Gastrocnemius medialis (tissue), 4 donors: Measurements from ENCODE around the gene SYCE1. TPM values are rescaled to one million over a fixed set of nuclear protein-coding genes. Genes with fewer than 3 reads are reported as not detected.

Experiments
- ATAC-seq, 2 donors: fragments of 150-250 bp; one replicate each; pipeline ENCODE4 v1.9.1; 2016
- DNase-seq, 2 donors: peaks; one replicate each; pipeline ENCODE4 v3.0.0-alpha.2; 2019
- H3K27ac ChIP-seq, 4 donors: fragments of 200-600 bp; sonication (generic); 1 replicate in 1 of 4; 2 replicates in 3 of 4; pipeline ENCODE4 v1.5.1; 2016 to 2018; ENCODE audit warnings: mild to moderate bottlenecking in 2 of 4, moderate library complexity in 1 of 4
- H3K27me3 ChIP-seq, 3 donors: fragments of 200-600 bp; sonication (generic) in 2 of 3; 1 replicate in 1 of 3; 2 replicates in 2 of 3; pipeline versions ENCODE4 v1.5.1 to v1.6.0; 2016 to 2019; ENCODE audit warnings: mild to moderate bottlenecking in 1 of 3, moderate library complexity in 1 of 3
- H3K36me3 ChIP-seq, 2 donors: fragments of 200-600 bp; sonication (generic) in 1 of 2; one replicate each; pipeline ENCODE4 v1.5.1; 2017 to 2018
- H3K4me1 ChIP-seq, 2 donors: fragments of 200-600 bp; sonication (generic) in 1 of 2; one replicate each; pipeline ENCODE4 v1.5.1; 2016 to 2017; ENCODE audit warnings: mild to moderate bottlenecking in 2 of 2
- H3K4me3 ChIP-seq, 4 donors: fragments of 200-600 bp; sonication (generic) in 3 of 4; 1 replicate in 1 of 4; 2 replicates in 3 of 4; pipeline ENCODE4 v1.5.1; 2016 to 2019; ENCODE audit warnings: mild to moderate bottlenecking in 2 of 4
- H3K9me3 ChIP-seq, 3 donors: fragments of 200-600 bp; sonication (generic) in 2 of 3; 1 replicate in 1 of 3; 2 replicates in 2 of 3; pipeline ENCODE4 v1.5.1; 2016 to 2019
- CTCF ChIP-seq, 5 experiments: fragments of 450-650 bp in 3 of 5; fragments of 200-600 bp in 2 of 5; sonication (generic) in 2 of 5; IDR thresholded peaks in 4 of 5; conservative IDR thresholded peaks in 1 of 5; 1 replicate in 4 of 5; 2 replicates in 1 of 5; pipeline ENCODE4 v1.5.1; 2016 to 2019; ENCODE audit warnings: antibody characterized with exemption in 5 of 5, mild to moderate bottlenecking in 3 of 5, moderate library complexity in 3 of 5
- POLR2A ChIP-seq, 2 donors: fragments of 450-650 bp; IDR thresholded peaks; one replicate each; pipeline ENCODE4 v1.6.1; 2017; ENCODE audit warnings: antibody characterized with exemption in 2 of 2, mild to moderate bottlenecking in 2 of 2, moderate library complexity in 2 of 2
- in situ Hi-C, 4 donors: fragments of 200-750 bp; cut with MboI; loops; one replicate each; pipeline versions ENCODE4 v1.15.0 to v1.8.0; 2017; ENCODE audit warnings: low sequenced_read_pairs in 4 of 4
- intact Hi-C: fragments of 100-400 bp; cut with DNase I; formaldehyde crosslinking; loops from one replicate; pipeline ENCODE4 v1.15.1; 2023; ENCODE audit warnings: low total_unique reads
- total RNA-seq, 4 donors: library from RNA; depleted of rRNA; stranded (reverse); fragments of >200 nt; gene quantifications; one replicate each; pipeline versions ENCODE4 v1.1.0 to v1.2.3, GENCODE V29; 2016

The SYCE1 gene
- total RNA-seq, 4 donors from 2014 or later: 0.32 TPM; not detected in 3

- TF ChIP-seq CTCF (IDR thresholded peaks at IDR 0.05 in 4 of 5, conservative IDR thresholded peaks at IDR 0.05 in 1 of 5) (no peak), POLR2A (IDR thresholded peaks at IDR 0.05) (no peak)
- no peaks in the 10 kb centered on the region for H3K36me3 ChIP-seq
- intact Hi-C loops (no loop called here), in situ Hi-C loops (no loop called here)
- no peak overlapping the region for H3K4me3 ChIP-seq
- no peak for DNase-seq
- H3K27ac ChIP-seq: no peak overlapping the region
- H3K4me1 ChIP-seq: no peaks in the 10 kb centered on the region
- H3K9me3 ChIP-seq: no peaks in the 10 kb centered on the region
- no peak for ATAC-seq
- peaks cover 17 to 34% (median 32%) of the 10 kb centered on the region in 3 donors for H3K27me3 ChIP-seq
Measured at GRCh38 chr10:133530506-133530905, 34.9 kb downstream of the SYCE1 start.

- H3K27me3 ChIP-seq: peaks cover 17 to 34% (median 32%) of the 10 kb centered on the region in 3 donors
- TF ChIP-seq CTCF (IDR thresholded peaks at IDR 0.05 in 4 of 5, conservative IDR thresholded peaks at IDR 0.05 in 1 of 5) (no peak), POLR2A (IDR thresholded peaks at IDR 0.05) (no peak)
- H3K27ac ChIP-seq: no peak overlapping the region
- in situ Hi-C loops (no loop called here), intact Hi-C loops (loop anchor here (10.0 kb wide), 1 partner anchor 205 kb away; no protein-coding TSS in a partner anchor)
- no peaks in the 10 kb centered on the region for H3K36me3 ChIP-seq
- ATAC-seq (no peak), DNase-seq (no peak)
- no peaks in the 10 kb centered on the region for H3K4me1 ChIP-seq
- no peaks in the 10 kb centered on the region for H3K9me3 ChIP-seq
- H3K4me3 ChIP-seq: peak overlapping the region in 1 of 4 donors; percentile 48
Measured at GRCh38 chr10:133529576-133529946, 35.8 kb downstream of the SYCE1 start.

GRCh38 chr10:133528845-133529575 lies 36.4 kb downstream of the SYCE1 start:
- Histone ChIP-seq H3K4me1 (no peaks in the 10 kb centered on the region), H3K27me3 (peaks cover 17 to 34% (median 32%) of the 10 kb centered on the region in 3 donors), H3K4me3 (peak overlapping the region; percentile 17 to 48 (median 33)), H3K27ac (no peak overlapping the region), H3K36me3 (no peaks in the 10 kb centered on the region), H3K9me3 (no peaks in the 10 kb centered on the region)
- DNase-seq (no peak), ATAC-seq (no peak)
- intact Hi-C loops (loop anchor here (10.0 kb wide), 1 partner anchor 204 kb away; no protein-coding TSS in a partner anchor), in situ Hi-C loops (no loop called here)
- no peak for TF ChIP-seq POLR2A (IDR thresholded peaks at IDR 0.05)
- no peak for TF ChIP-seq CTCF (IDR thresholded peaks at IDR 0.05 in 4 of 5, conservative IDR thresholded peaks at IDR 0.05 in 1 of 5)

GRCh38 chr10:133528296-133528844 lies 37.0 kb downstream of the SYCE1 start:
- Histone ChIP-seq H3K27ac (no peak overlapping the region), H3K27me3 (peaks cover 17 to 36% (median 34%) of the 10 kb centered on the region in 3 donors), H3K36me3 (no peaks in the 10 kb centered on the region), H3K9me3 (no peaks in the 10 kb centered on the region), H3K4me3 (peak overlapping the region; percentile 24 to 48 (median 35)), H3K4me1 (no peaks in the 10 kb centered on the region)
- ATAC-seq: no peak
- intact Hi-C loops (loop anchor here (10.0 kb wide), 1 partner anchor 204 kb away; no protein-coding TSS in a partner anchor), in situ Hi-C loops (no loop called here)
- no peak for DNase-seq
- no peak for TF ChIP-seq CTCF (IDR thresholded peaks at IDR 0.05 in 4 of 5, conservative IDR thresholded peaks at IDR 0.05 in 1 of 5)
- no peak for TF ChIP-seq POLR2A (IDR thresholded peaks at IDR 0.05)
